HCEC 1CT (cell line): ENCODE results near the gene CYP27B1.

Experiments
- DNase-seq: peaks from one replicate; pipeline ENCODE4 v3.0.0-alpha.2; 2017

Gene CYP27B1

GRCh38 chr12:57765003-57765697 lies 1.7 kb downstream of the CYP27B1 start:
- DNase-seq: peak; percentile 28

DNA sequence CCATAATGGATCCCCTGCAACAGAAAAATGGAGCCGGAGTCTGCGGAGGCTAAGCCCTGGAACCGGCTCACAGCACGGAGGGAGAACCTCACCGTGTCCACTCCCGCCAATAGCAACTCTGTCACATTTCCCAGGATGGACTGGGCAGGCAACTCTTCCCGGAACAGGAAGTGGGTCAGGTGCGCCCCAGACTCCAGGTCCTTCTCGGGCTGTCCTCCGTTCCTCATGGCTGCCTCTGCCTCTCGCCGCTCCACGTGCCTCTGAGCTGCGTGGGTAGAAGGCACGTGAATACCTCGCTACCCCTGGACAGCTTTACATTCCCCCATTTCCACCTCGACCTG lies 2.2 kb downstream of the CYP27B1 start:
- DNase-seq: no peak

DNA sequence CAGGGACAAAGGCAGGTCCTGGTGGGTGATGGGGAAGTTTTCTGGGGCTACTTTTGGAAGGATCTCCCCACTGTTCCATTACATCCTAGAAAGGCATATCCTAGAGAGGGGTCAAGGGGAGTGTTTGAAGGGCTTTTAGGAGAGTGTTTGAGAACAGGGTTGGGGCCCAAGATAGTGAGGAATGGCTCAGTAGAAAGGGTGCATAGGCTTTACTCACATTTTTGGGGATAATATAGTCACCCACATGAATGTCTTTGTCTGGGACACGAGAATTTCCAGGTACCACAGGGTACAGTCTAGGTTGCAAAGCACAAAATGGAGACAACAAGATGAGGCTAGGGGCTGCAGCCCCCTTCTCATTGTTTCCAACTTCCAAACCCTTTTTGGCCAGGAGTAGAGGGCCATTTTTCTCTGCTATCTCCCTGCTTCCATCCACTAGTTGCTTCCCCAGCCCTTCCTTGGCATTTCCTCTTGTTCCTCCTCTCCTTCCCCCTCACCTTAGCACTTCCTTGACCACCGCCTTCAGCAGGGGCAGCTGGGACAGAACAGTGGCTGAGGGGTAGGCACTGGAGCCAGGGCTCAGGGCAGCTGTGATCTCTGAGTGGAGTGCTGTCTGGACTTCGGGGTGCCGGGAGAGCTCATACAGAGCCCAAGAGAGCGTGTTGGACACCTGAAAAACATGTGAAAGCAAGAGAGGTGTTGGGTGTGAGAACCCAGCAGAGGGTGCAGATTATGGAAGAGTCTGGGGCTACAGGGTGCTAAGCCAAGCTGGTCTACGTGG lies 2.8 kb downstream of the CYP27B1 start:
- DNase-seq: no peak

DNA sequence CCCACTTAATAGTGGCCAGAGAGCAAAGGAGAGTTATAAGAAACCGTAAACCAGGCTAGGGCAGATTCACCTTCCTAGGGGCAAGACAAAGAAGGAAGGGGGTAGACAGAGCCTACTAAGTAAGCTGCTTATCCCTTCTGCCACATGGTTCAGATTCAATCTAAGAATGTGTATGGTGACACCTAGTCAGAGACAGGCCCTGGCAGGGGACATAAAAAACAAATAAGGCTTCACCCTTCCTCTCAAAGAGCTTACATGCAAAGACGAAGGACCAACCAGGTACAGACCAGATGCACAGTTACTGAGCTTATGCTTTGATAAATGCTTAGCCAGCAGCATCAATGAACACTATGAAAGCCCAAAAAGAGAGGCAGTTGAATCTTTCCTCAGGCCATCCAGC lies 4.4 kb downstream of the CYP27B1 start:
- peak; percentile 0 for DNase-seq

DNA sequence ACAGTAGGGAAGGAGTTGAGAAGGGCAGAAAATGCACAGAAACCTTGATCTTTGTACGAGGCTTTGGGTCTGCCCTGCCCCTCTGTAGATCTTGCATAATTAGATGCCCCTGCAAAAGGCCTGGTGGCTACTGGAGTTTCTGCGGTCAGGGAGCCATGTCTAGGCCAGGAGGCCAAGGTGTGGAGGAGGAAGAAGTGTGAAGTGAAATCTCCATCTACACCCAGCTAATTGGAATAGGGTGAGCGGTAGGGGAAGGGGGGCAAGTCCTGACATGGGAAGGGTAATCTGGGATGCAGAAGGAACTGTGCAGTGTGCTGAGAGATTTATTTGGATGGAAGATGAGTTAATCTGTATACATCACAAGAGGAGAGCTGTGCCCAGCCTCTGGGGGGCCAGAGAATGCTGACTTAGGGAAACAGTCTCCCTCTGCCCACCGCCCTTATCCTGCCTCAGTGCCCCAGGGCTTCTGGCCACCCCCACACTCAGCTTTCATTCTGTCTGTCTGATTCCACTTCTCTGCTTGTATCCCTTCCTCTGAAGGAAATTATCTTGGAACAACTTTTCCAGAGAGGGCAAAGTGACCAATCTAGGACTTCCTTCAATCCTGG lies 5.4 kb downstream of the CYP27B1 start:
- DNase-seq: no peak

DNA sequence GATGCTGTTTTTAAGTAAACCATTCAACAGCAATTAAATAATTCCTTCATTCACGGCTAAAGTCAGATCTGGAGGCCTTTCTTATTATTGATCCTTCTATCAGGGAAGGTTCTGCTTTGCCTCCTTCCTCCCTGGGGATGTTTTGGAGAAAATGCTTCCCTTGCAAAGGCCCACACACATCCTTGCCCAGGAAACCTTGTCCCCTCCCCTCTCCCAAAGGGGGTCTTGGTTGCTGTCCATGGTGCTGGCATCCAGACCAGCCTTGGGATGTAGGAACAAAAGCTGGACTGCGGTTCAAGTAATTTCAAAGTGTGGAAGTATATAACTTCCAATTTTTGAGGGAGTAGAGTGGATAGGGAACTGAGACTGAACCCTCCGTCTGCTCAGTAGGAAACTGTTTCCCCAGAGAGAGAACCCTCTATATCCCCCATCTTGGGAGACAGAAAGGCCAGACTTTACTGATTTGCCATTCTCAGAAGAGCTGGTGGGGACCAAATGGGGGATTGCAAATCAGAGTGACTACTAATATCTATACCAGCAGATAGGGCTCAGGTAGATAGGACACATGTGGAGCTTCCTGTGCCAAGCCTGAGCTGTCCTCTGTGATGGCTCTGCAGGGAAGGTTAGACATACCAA lies 6.4 kb downstream of the CYP27B1 start:
- DNase-seq: peak; percentile 0

DNA sequence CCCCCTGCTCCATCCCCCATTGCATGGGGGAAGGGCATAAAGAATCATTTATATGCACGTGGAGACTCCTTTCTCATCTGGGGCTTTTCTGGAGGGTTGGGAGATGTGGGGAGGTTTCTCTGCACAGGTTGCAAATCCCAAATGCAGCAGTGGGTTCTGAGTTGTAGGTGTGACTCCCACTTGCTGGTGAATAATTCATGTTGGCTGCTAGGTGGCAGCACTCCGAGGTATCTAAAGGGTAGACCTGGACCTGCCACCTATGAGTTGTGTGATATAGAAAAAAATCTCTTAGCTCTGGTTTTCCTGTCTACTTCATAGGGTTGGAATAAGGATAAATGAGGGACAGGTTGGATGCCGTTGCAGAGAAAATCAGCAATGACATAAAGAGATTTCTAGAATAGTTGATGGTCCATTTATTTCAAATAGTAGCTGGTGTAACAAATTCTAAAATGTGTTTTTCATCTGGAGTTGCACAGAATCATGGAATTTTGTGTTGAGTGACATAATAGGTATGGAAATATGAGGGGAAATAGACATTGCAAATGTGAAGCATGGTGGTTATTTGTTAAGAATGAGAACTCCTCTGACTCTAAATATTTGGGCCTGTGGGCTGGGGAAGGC lies 7.4 kb downstream of the CYP27B1 start:
- peak; percentile 0 for DNase-seq

GRCh38 chr12:57758552-57759359 lies 8.1 kb downstream of the CYP27B1 start:
- peak; percentile 0 for DNase-seq

DNA sequence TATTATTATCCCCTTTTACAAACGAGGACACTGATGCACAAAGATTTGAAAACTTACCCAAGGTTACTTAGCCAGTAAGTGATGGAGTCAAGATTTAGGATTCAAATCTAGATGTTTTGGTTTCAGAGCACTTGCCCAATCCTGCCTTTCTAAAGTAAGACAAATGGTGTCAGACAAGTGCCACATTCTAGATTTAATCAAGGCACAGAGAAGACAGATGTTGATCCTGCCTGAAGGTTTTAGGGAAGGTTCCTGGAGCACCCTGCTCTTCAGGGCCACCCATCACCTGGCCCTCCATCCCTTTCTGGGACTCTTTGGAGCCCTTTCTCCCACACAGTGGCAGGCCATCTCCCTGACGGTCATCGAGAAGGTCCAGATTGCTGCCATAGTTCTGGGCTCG lies 9.1 kb downstream of the CYP27B1 start:
- no peak for DNase-seq

DNA sequence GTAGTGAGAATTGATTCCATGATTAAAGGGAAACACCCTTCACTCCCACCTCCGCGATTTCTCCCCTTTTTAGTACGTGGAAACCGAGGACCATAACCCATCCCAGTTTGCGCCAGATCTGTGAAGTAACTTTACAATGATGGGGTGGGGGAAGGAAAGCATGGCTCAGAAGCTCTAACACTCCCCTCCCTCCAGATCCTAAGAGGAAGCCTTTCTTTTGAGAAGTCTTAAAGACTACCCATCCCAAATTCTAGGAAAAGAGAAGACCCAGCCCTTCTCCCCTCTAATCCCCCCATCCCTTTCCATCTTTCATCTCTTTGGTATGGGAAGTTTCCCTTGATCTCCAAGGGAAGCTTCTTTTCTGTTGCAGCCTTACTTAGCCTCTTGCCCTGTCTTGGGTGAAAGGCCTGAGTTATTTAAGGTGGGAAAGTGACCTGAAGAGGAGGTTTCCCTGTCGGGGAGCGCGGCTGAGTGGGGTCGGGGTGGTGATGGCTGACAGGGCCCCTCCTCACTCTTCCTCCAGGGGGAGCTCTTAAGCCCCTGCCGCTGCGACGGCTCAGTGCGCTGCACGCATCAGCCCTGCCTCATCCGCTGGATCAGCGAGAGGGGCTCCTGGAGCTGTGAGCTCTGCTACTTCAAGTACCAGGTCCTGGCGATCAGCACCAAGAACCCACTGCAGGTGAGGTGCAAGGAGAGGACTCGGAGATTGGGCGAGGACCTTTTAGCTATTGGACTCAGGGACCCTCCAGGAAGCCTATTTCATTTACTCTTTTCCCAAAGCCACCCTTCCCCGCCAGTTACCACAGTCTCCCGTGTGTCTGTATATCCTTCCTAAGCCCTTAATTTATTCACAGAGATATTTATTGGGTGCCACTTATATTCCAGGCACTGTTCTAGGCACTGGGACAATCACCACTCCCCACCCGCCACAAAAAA lies 10.2 kb downstream of the CYP27B1 start:
- peak; percentile 0 for DNase-seq

DNA sequence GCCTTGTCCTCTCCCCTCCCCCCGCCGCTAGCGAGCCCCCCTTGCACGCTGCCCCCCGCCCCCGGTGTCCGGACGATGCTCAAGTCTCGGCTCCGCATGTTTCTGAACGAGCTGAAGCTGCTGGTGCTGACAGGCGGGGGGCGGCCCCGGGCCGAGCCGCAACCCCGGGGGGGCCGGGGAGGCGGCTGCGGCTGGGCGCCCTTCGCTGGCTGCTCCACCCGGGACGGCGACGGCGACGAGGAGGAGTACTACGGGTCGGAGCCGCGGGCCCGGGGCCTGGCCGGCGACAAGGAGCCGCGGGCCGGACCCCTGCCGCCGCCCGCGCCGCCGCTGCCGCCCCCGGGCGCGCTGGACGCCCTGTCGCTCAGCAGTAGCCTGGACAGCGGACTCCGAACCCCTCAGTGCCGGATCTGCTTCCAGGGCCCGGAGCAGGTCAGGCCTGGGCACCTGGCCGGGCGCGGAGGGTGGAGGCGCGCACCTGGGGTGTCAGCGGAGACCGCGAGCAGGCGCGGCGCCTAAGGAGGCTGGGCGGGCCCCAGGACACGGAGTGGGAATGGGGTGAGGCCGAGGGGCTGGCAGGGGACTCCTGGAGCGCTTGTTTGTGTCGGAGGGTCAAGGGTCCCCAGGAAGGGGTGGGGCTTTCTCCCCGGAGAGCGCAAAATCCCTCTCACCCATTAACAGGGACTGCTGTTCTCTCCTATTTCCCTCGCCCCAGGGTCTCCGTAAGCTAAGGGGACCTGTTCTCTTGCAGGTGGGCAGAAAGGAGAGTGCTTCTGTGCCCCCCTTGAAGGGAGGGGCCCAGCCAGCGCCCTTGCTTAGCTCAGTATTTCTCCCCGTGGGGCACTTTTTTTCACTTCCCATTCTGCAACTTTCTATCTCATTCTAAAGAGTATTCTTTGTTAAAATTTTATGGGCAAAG lies 11.2 kb downstream of the CYP27B1 start:
- DNase-seq: peak; percentile 0

GRCh38 chr12:57755194-57755453 lies 11.8 kb downstream of the CYP27B1 start:
- DNase-seq: peak; percentile 0

GRCh38 chr12:57754411-57755193 lies 12.3 kb downstream of the CYP27B1 start, which contains the start of gene MARCHF9:
Gene MARCHF9, plus strand, starts transcription at chr12:57755103. Its CDS starts 426 bp downstream, at chr12:57755529.
- no peak for DNase-seq

DNA sequence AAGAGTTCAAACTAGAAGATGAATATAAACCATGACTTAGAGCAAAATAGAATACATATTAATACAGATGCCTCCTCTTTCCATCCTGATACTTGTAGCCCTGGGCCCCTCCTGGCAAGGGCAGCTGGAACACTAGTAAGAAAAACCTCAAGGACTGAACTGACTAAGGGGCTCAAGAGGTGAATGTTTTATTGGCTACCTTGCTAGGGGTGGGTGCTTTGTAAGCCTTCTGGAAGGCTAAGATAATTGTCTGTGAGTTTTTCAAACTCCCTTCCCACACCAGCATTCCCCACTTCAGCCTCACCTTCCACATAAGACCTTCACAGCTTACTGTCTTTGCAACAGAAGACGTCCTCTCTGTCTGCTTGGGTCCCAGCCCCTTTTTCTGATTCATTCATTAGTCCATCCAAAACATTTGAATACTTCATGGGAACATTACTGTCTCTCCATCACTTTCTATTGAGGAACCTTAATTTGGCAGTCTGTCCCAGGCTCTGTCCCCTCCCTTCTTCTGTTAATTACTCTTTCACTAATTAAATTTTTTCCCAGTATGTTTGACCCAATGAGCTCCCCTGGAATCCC lies 13.0 kb downstream of the CYP27B1 start:
- DNase-seq: no peak

- DNase-seq: no peak
These were observed 14.2 kb downstream of the CYP27B1 start for GRCh38 chr12:57752668-57753000.

DNA sequence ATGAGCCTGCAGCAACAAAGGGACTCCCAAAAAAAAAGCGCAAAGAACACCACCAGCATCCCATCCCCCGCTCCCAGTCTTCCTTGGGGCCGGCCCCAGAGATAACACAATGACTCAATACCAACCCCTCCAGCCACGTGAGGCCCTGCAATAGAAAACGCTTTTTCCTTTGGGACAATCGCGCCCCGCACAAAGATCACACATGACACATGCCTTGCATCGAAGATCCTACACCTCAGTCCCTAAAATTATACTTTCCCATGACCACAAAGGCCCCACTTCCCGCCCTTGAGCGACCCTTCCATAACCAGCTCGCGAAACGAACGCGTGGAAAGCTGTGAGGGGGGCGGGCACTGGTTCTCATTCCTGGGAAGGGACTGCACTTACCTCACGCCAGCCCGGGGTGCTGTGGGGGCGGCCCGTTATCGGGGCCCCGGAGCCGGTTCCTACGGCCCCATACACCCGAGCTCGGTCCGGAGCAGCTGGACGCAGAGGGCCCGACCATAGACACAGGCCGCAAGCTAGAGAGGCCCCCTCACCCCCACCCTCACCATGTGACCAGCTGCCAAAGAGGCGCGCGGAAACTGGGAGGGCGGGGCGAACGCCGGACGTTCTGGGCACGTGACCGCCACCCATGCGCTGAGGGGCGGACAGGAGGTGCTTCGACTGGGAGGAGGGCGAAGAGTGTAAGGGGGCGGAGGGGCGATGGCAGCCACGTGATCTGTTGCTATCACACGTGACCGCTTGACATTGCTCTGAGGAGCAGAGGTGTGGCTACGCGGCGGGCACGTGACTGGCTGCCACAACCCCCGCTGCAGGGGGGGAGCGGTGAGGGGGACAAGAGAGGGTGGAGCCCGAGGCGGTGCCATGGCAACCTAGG lies 14.8 kb downstream of the CYP27B1 start, which contains the start of gene CDK4:
Gene CDK4, minus strand, starts transcription at position 523 of the 880 bp plus-strand sequence. CDS start 593 bp downstream, outside the sequence.
- DNase-seq: peak; percentile 100

DNA sequence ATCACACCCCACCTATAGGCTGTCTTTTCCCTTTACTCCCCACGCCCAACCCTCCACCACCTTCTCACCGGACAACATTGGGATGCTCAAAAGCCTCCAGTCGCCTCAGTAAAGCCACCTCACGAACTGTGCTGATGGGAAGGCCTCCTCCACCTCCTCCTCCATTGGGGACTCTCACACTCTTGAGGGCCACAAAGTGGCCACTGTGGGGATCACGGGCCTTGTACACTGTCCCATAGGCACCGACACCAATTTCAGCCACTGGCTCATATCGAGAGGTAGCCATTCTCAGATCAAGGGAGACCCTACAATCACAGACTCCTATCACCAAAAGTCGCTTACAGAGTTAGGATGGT lies 15.5 kb downstream of the CYP27B1 start:
- peak; percentile 62 for DNase-seq
